A673 (cell line): ENCODE measurements around the gene SUMO2. TPM values are rescaled to one million over a fixed set of nuclear protein-coding genes. Genes with fewer than 3 reads are reported as not detected.
"Not testable (repeated sequence)": the region's sequence is repeated elsewhere in the genome, so short reads cannot be mapped to it uniquely, and the experiment has no call there.

Experiments
- BruUV-seq: library from RNA; stranded (reverse); fragments of 400-500 nt; replicated peaks from 2 replicates; lab custom pipeline; 2021; lab: Mats Ljungman, UMichigan
- CTCF ChIA-PET: fragments of 300-600 bp; sonication (Branson Sonifier 250); formaldehyde crosslinking; loops from one replicate; lab custom pipeline; 2022; ENCODE audit warnings: antibody characterized with exemption; lab: Charles Lee
- POLR2A ChIA-PET: fragments of 300-600 bp; sonication (Branson Sonifier 250); formaldehyde crosslinking; loops from one replicate; lab custom pipeline; 2022; ENCODE audit warnings: antibody characterized with exemption; ENCODE audit not compliant: low non-redundant PET; lab: Charles Lee
- DNase-seq: peaks from one replicate; pipeline ENCODE4 v3.0.0-alpha.2; 2015; ENCODE audit warnings: low spot score
- H3K27ac ChIP-seq: fragments of 200-600 bp; sonication (generic); 2 replicates; pipeline ENCODE4 v1.5.1; 2016; ENCODE audit warnings: mixed run types, low read depth, mild to moderate bottlenecking, mixed read lengths, antibody characterized with exemption, low read length; ENCODE audit not compliant: poor library complexity, severe bottlenecking
- H3K27me3 ChIP-seq: fragments of 200-600 bp; sonication (generic); replicated peaks from 2 replicates; pipeline ENCODE4 v1.6.1; 2017; ENCODE audit warnings: mixed run types, low read depth, mild to moderate bottlenecking, mixed read lengths, antibody characterized with exemption, low read length; ENCODE audit not compliant: insufficient read depth, poor library complexity
- H3K36me3 ChIP-seq: fragments of 200-600 bp; sonication (generic); 2 replicates; pipeline ENCODE4 v1.6.1; 2016; ENCODE audit warnings: mixed run types, mild to moderate bottlenecking, mixed read lengths, antibody characterized with exemption, low read length; ENCODE audit not compliant: insufficient read depth, poor library complexity, severe bottlenecking
- H3K4me1 ChIP-seq: fragments of 200-600 bp; sonication (generic); 2 replicates; pipeline ENCODE4 v1.6.1; 2017; ENCODE audit warnings: mixed run types, mild to moderate bottlenecking, mixed read lengths, antibody characterized with exemption, low read length; ENCODE audit not compliant: insufficient read depth, poor library complexity, severe bottlenecking
- H3K4me3 ChIP-seq: fragments of 200-600 bp; sonication (generic); 2 replicates; pipeline ENCODE4 v1.5.1; 2016; ENCODE audit warnings: low read depth, mixed run types, mild to moderate bottlenecking, mixed read lengths, low read length; ENCODE audit not compliant: poor library complexity, severe bottlenecking
- H3K9me3 ChIP-seq: fragments of 200-600 bp; sonication (generic); 2 replicates; pipeline ENCODE4 v1.6.1; 2016; ENCODE audit warnings: mixed run types, low read depth, mild to moderate bottlenecking, mixed read lengths, antibody characterized with exemption, low read length; ENCODE audit not compliant: poor library complexity, severe bottlenecking
- EZH2 ChIP-seq: fragments of 200-600 bp; sonication (generic); IDR thresholded peaks from 2 replicates; pipeline ENCODE4 v1.6.1; 2017; ENCODE audit warnings: borderline replicate concordance, low read depth, mild to moderate bottlenecking, mixed read lengths, antibody characterized with exemption, low read length; ENCODE audit not compliant: poor library complexity, severe bottlenecking
- intact Hi-C: fragments of 100-400 bp; cut with micrococcal nuclease; formaldehyde crosslinking; loops from one replicate; pipeline ENCODE4 v1.10.0; 2022; ENCODE audit not compliant: unreplicated experiment
- total RNA-seq: library from RNA; stranded (reverse); gene quantifications from 2 replicates; pipeline ENCODE4 v1.2.3, GENCODE V29; 2021
- TF ChIP-seq, protein P1 (sequence below): fragments of 300-800, 200-600 bp; sonication (generic); conservative IDR thresholded peaks from 2 replicates; pipeline ENCODE4 v1.5.1; 2017; ENCODE audit warnings: low read depth, mild to moderate bottlenecking, antibody characterized with exemption, low read length, moderate library complexity, mixed read lengths

Gene SUMO2
- total RNA-seq, 1 experiment from 2014 or later = 703 TPM

DNA sequence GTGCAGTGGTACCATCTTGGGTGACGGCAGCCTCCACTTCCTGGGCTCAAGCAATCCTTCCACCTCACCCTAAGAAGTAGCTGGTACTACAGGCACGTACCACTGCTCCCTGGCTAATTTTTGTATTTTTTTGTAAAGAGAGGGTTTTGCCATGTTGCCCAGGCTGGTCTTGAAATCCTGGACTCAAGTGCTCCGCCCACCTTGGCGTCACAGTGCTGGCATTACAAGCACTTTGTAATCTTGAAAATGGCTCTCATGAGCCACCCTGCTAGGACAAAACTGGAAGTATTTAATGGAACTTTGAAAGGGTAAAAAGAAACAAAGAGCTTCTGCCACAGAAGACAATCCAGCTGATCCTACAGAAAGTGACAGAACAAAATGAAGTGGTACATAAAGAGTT is 9.2 kb downstream of the SUMO2 start:
- H3K9me3 ChIP-seq = no peaks in the 10 kb centered on the region
- H3K4me3 ChIP-seq = no peak overlapping the region
- intact Hi-C loops = no loop called here
- H3K4me1 ChIP-seq = peaks cover 8% of the 10 kb centered on the region
- H3K27ac ChIP-seq = no peak overlapping the region
- no peak for TF ChIP-seq EZH2
- TF ChIP-seq, protein P1, sequence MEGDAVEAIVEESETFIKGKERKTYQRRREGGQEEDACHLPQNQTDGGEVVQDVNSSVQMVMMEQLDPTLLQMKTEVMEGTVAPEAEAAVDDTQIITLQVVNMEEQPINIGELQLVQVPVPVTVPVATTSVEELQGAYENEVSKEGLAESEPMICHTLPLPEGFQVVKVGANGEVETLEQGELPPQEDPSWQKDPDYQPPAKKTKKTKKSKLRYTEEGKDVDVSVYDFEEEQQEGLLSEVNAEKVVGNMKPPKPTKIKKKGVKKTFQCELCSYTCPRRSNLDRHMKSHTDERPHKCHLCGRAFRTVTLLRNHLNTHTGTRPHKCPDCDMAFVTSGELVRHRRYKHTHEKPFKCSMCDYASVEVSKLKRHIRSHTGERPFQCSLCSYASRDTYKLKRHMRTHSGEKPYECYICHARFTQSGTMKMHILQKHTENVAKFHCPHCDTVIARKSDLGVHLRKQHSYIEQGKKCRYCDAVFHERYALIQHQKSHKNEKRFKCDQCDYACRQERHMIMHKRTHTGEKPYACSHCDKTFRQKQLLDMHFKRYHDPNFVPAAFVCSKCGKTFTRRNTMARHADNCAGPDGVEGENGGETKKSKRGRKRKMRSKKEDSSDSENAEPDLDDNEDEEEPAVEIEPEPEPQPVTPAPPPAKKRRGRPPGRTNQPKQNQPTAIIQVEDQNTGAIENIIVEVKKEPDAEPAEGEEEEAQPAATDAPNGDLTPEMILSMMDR = no peak
- H3K36me3 ChIP-seq = peaks cover 81% of the 10 kb centered on the region
- POLR2A ChIA-PET = no interaction called here
- BruUV-seq = no TSS peak
- DNase-seq = no peak
- no peaks in the 10 kb centered on the region for H3K27me3 ChIP-seq
- CTCF ChIA-PET = no interaction called here

DNA sequence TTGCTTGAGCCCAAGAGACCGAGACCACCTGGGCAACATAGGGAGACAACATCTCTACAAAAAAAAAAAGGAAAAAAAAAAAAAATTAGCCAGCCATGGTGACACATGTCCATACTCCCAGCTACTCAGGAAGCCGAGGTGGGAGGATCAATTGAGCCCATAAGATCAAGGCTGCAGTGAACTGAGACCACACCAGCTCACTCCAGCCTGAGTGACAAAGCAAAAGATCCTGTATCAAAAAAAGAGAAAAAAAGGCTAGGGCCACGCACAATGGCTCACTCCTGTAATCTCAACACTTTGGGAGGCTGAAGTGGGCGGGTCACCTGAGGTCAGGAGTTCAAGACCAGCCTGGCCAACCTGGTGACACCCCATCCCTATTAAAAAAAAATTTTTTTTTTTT is 13.8 kb downstream of the SUMO2 start:
- intact Hi-C loops = no loop called here
- Histone ChIP-seq H3K27me3 (no peaks in the 10 kb centered on the region), H3K4me3 (no peak overlapping the region), H3K27ac (no peak overlapping the region), H3K4me1 (peaks cover 8% of the 10 kb centered on the region), H3K9me3 (no peaks in the 10 kb centered on the region), H3K36me3 (peaks cover 75% of the 10 kb centered on the region)
- POLR2A ChIA-PET = no interaction called here
- TF ChIP-seq, protein P1 = no peak
- no peak for TF ChIP-seq EZH2
- CTCF ChIA-PET = interaction anchor here (0.7 kb wide), 1 partner anchor 189 kb away, joined by 6 read pairs; no protein-coding TSS in a partner anchor
- no TSS peak for BruUV-seq
- no peak for DNase-seq

DNA sequence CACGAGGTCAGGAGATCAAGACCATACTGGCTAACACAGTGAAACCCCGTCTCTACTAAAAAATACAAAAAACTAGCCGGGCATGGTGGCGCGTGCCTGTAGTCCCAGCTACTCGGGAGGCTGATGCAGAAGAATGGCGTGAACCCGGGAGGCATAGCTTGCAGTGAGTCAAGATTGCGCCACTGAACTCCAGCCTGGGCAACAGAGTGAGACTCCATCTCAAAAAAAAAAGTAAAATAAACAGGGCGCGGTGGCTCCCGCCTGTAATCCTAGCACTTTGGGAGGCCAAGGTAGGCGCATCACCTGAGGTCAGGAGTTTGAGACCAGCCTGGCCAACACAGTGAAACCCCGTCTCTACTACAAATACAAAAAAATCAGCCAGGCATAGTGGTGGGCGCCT is 18.2 kb downstream of the SUMO2 start:
- intact Hi-C loops, POLR2A ChIA-PET, H3K9me3 ChIP-seq, H3K27ac ChIP-seq, BruUV-seq, H3K4me1 ChIP-seq, CTCF ChIA-PET, H3K27me3 ChIP-seq, H3K4me3 ChIP-seq, DNase-seq: not testable (repeated sequence)
- peaks cover 50% of the 10 kb centered on the region for H3K36me3 ChIP-seq

DNA sequence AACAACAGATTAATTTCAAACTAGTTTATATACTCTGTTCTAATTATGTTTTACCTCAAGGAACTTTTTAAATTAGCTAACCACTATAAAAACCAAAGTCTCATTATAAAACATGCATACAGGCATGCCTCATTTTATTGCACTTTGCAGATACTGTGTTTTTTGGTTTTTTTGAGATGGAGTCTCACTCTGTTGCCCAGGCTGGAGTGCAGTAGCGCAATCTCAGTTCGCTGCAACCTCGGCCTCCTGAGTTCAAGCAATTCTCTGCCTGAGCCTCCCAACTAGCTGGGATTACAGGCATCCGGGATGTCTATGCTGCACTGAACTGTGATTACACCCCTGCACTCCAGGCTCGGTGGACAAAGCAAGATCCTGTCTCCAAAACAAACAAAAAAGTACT is 19.7 kb downstream of the SUMO2 start:
- ChIA-PET POLR2A (no interaction called here), CTCF (no interaction called here)
- intact Hi-C loops = no loop called here
- no peak for TF ChIP-seq EZH2
- TF ChIP-seq, protein P1 = no peak
- Histone ChIP-seq H3K4me3 (no peak overlapping the region), H3K4me1 (no peaks in the 10 kb centered on the region), H3K27me3 (no peaks in the 10 kb centered on the region), H3K27ac (no peak overlapping the region), H3K9me3 (no peaks in the 10 kb centered on the region), H3K36me3 (peaks cover 40% of the 10 kb centered on the region)
- BruUV-seq = no TSS peak
- no peak for DNase-seq
